Esophagus muscularis mucosa (tissue), 4 donors: ENCODE results near the gene FSD1L. TPM values are rescaled to one million over a fixed set of nuclear protein-coding genes. Genes with fewer than 3 reads are reported as not detected.
A peak's percentile ranks its signal among the peaks of the same experiment; 100 is the strongest.

Source experiments
- DNase-seq: peaks from one replicate; pipeline ENCODE4 v3.0.0-alpha.2; 2017; ENCODE audit errors: extremely low spot score
- H3K27ac ChIP-seq, 4 donors: fragments of 200-600 bp; sonication (generic); replicated peaks in 1 of 4; 1 replicate in 3 of 4; 2 replicates in 1 of 4; pipeline ENCODE4 v1.5.1; 2016 to 2019; ENCODE audit warnings: mild to moderate bottlenecking in 1 of 4
- H3K27me3 ChIP-seq, 4 donors: fragments of 200-600 bp; sonication (generic); one replicate each; pipeline versions ENCODE4 v1.5.1 to v1.6.0; 2016 to 2019
- H3K36me3 ChIP-seq, 4 donors: fragments of 200-600 bp; sonication (generic); one replicate each; pipeline ENCODE4 v1.5.1; 2016 to 2019
- H3K4me1 ChIP-seq, 4 donors: fragments of 200-600 bp; sonication (generic); one replicate each; pipeline ENCODE4 v1.5.1; 2016 to 2019
- H3K4me3 ChIP-seq, 4 donors: fragments of 200-600 bp; sonication (generic); 1 replicate in 2 of 4; 2 replicates in 2 of 4; pipeline ENCODE4 v1.5.1; 2016 to 2019; ENCODE audit warnings: mild to moderate bottlenecking in 4 of 4, moderate library complexity in 1 of 4
- H3K9me3 ChIP-seq, 4 donors: fragments of 200-600 bp; sonication (generic); 1 replicate in 3 of 4; 2 replicates in 1 of 4; pipeline ENCODE4 v1.5.1; 2016 to 2019
- CTCF ChIP-seq, 3 experiments: fragments of 200-600 bp in 2 of 3; fragments of 450-650 bp in 1 of 3; sonication (generic) in 2 of 3; IDR thresholded peaks; one replicate each; pipeline ENCODE4 v1.5.1; 2017 to 2019; ENCODE audit warnings: antibody characterized with exemption in 3 of 3, mild to moderate bottlenecking in 2 of 3, moderate library complexity in 1 of 3
- EP300 ChIP-seq: sonication (generic); formaldehyde crosslinking; IDR thresholded peaks from one replicate; pipeline ENCODE4 v1.6.1; 2017; ENCODE audit warnings: antibody characterized with exemption
- POLR2A ChIP-seq: fragments of 450-650 bp; IDR thresholded peaks from one replicate; pipeline ENCODE4 v1.6.1; 2017; ENCODE audit warnings: antibody characterized with exemption, moderate library complexity, mild to moderate bottlenecking, low read depth
- POLR2AphosphoS5 ChIP-seq, 2 donors: sonication (generic); formaldehyde crosslinking; IDR thresholded peaks; one replicate each; pipeline ENCODE4 v1.6.1; 2017; ENCODE audit warnings: antibody characterized with exemption in 2 of 2
- WGBS: methylation state at CpG from one replicate; pipeline ENCODE4 v1.1.5; 2018; 5-methylcytosine and 5-hydroxymethylcytosine counted together
- intact Hi-C: fragments of 100-400 bp; cut with DNase I; formaldehyde crosslinking; loops from one replicate; pipeline ENCODE4 v1.15.1; 2023
- total RNA-seq, 4 donors: library from RNA; depleted of rRNA; stranded (reverse); fragments of >200 nt; gene quantifications; one replicate each; pipeline versions ENCODE4 v1.1.0 to v1.2.1, GENCODE V29; 2016

The FSD1L gene
- total RNA-seq, 4 donors from 2014 or later: 2.2 to 5.4 (median 2.6) TPM

DNA sequence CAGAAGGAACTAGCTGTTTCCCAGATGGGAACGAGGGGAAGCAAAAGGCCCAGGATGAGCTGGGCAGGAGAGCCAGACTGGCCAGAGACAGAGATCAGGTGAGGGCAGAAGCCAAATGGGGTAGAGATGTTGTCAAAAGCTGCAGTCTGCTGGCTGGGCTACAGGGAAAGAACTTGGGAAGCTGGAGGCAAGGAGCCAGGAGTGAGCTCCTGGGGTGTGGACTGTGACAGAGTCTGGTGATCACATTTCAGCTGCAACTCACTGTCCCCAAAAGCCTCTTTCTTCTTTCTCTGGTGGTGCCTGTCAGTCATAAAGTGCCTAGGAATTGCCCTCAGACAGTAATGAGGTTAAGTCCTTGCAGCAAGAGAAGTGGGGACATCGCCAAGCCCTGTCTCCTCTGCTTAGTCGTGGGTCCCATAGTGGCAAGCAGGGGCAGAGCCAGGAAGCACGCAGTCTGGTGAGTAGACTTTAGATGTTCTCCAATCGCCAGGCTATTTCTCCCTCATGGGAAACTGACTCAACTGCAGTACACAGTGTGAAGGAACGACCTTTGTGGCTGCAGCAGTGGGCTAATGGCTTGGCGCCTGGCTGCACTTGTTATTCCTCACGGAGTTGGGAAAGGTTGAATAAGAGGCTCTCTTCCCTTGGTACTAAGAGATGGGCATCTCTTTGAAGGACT, 2.5 kb upstream of the FSD1L start:
- 79% methylated on average over 8 of the region's 8 CpGs for WGBS
- DNase-seq: no peak
- peaks cover 10 to 26% (median 21%) of the 10 kb centered on the region in 4 donors for H3K4me1 ChIP-seq
- H3K4me3 ChIP-seq: no peak overlapping the region
- intact Hi-C loops: no loop called here
- no peak overlapping the region for H3K27ac ChIP-seq
- H3K27me3 ChIP-seq: no peaks in the 10 kb centered on the region
- H3K36me3 ChIP-seq: no peaks in the 10 kb centered on the region
- no peak for TF ChIP-seq EP300
- no peak for TF ChIP-seq CTCF (IDR thresholded peaks at IDR 0.05)
- TF ChIP-seq POLR2AphosphoS5 (IDR thresholded peaks at IDR 0.05): no peak
- TF ChIP-seq POLR2A: no peak
- no peaks in the 10 kb centered on the region for H3K9me3 ChIP-seq

DNA sequence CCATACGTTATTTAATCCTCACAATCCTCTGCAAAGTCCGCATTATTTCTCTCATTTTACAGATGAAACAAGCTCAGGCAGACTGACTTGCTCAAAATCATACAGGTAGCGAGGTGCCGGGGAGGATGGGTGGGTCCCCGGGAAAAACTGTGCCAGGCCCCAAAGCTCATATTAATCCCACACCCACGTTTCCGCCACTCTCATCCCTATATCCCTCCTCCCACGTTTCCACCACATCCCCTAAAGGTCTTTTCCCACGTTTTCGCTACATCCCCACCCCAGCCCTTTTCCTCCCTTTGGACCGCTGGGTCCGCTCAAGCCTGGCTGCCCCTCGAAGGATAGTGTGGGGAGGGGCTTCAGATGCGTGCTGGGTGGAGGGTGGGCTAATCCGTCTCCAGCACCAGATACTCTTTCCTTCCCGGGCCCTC, 434 bp upstream of the FSD1L start:
- Histone ChIP-seq H3K27me3 (no peaks in the 10 kb centered on the region), H3K36me3 (no peaks in the 10 kb centered on the region), H3K27ac (peak overlapping the region; percentile 79 to 85 (median 82)), H3K4me3 (peak overlapping the region; percentile 88 to 99 (median 94)), H3K9me3 (no peaks in the 10 kb centered on the region), H3K4me1 (peaks cover 10 to 36% (median 26%) of the 10 kb centered on the region in 4 donors)
- TF ChIP-seq CTCF (IDR thresholded peaks at IDR 0.05) (no peak), EP300 (no peak), POLR2A (no peak), POLR2AphosphoS5 (IDR thresholded peaks at IDR 0.05) (no peak)
- 21% methylated on average over 16 of the region's 16 CpGs for WGBS
- DNase-seq: no peak
- intact Hi-C loops: no loop called here

- Histone ChIP-seq H3K4me1 (peaks cover 10 to 36% (median 26%) of the 10 kb centered on the region in 4 donors), H3K27me3 (no peaks in the 10 kb centered on the region), H3K27ac (peak overlapping the region in 1 of 4 donors; percentile 85), H3K9me3 (no peaks in the 10 kb centered on the region), H3K36me3 (no peaks in the 10 kb centered on the region), H3K4me3 (peak overlapping the region; percentile 88 to 99 (median 94))
- DNase-seq: no peak
- TF ChIP-seq EP300 (no peak), CTCF (IDR thresholded peaks at IDR 0.05) (no peak), POLR2AphosphoS5 (IDR thresholded peaks at IDR 0.05) (no peak), POLR2A (no peak)
- WGBS: 19% methylated on average over 2 of the region's 2 CpGs
- intact Hi-C loops: no loop called here
Observed at GRCh38 chr9:105449081-105449480, 1.2 kb downstream of the FSD1L start.

GRCh38 chr9:105452185-105452584, 4.4 kb downstream of the FSD1L start:
- Histone ChIP-seq H3K9me3 (no peaks in the 10 kb centered on the region), H3K4me1 (peaks cover 21 to 39% (median 30%) of the 10 kb centered on the region in 4 donors), H3K36me3 (no peaks in the 10 kb centered on the region), H3K27me3 (no peaks in the 10 kb centered on the region), H3K27ac (no peak overlapping the region), H3K4me3 (no peak overlapping the region)
- DNase-seq: no peak
- intact Hi-C loops: no loop called here
- TF ChIP-seq EP300 (no peak), POLR2AphosphoS5 (IDR thresholded peaks at IDR 0.05) (no peak), POLR2A (no peak), CTCF (IDR thresholded peaks at IDR 0.05) (no peak)
- WGBS: 84% methylated on average over 3 of the region's 3 CpGs
